HEK293 (cell line): Measurements from ENCODE around the gene UBXN6.

Experiments used
- CTCF ChIA-PET: fragments of 350-600 bp; formaldehyde crosslinking; extraction: SDS; loops from one replicate; lab custom pipeline; 2021; ENCODE audit warnings: antibody characterized with exemption; lab: Yijun Ruan, JAX
- POLR2A ChIA-PET: fragments of 300-600 bp; formaldehyde crosslinking; extraction: SDS; loops from one replicate; lab custom pipeline; 2020; ENCODE audit warnings: antibody characterized with exemption, inconsistent platforms; lab: Yijun Ruan, JAX
- H3K27ac ChIP-seq: fragments of 200-500 bp; sonication (Bioruptor generic); 2 replicates; pipeline ENCODE4 v1.5.1; 2014; ENCODE audit warnings: low read depth, low read length, control low read depth, inconsistent platforms; ENCODE audit errors: extremely low read depth
- H3K36me3 ChIP-seq, 2 experiments: fragments of 200-500 bp in 1 of 2; sonication (Bioruptor generic) in 1 of 2; 1 replicate in 1 of 2; 2 replicates in 1 of 2; pipeline ENCODE4 v1.5.1; 2014 to 2017; ENCODE audit warnings: inconsistent platforms in 2 of 2, low read length in 2 of 2; ENCODE audit not compliant: control insufficient read depth in 2 of 2, insufficient read depth in 1 of 2
- H3K4me1 ChIP-seq: fragments of 200-500 bp; sonication (Bioruptor generic); 2 replicates; pipeline ENCODE4 v1.5.1; 2014; ENCODE audit warnings: mild to moderate bottlenecking, low read length, inconsistent platforms; ENCODE audit not compliant: control insufficient read depth, insufficient read depth
- H3K4me3 ChIP-seq: 2 replicates; pipeline ENCODE4 v1.5.1; 2011; ENCODE audit warnings: low read depth, mild to moderate bottlenecking, control low read depth, low read length, moderate library complexity
- H3K9me3 ChIP-seq: fragments of 200-500 bp; sonication (Bioruptor generic); 2 replicates; pipeline ENCODE4 v1.5.1; 2014; ENCODE audit warnings: low read depth, low read length, inconsistent platforms; ENCODE audit not compliant: control insufficient read depth, insufficient read depth
- FEZF1 ChIP-seq: fragments of 450-650 bp; formaldehyde crosslinking; IDR thresholded peaks from 2 replicates; pipeline ENCODE4 v1.5.1; 2016; ENCODE audit warnings: missing biosample characterization, missing genetic modification characterization
- GLIS1 ChIP-seq: fragments of 450-650 bp; formaldehyde crosslinking; IDR thresholded peaks from 2 replicates; pipeline ENCODE4 v1.5.1; 2016; ENCODE audit warnings: missing biosample characterization, missing genetic modification characterization
- MZF1 ChIP-seq: fragments of 450-650 bp; formaldehyde crosslinking; IDR thresholded peaks from 2 replicates; pipeline ENCODE4 v1.5.1; 2017; ENCODE audit warnings: missing biosample characterization, missing genetic modification characterization, borderline replicate concordance
- SP7 ChIP-seq: fragments of 450-650 bp; formaldehyde crosslinking; IDR thresholded peaks from 2 replicates; pipeline ENCODE4 v1.5.1; 2016; ENCODE audit warnings: missing biosample characterization, missing genetic modification characterization
- TCF7L2 ChIP-seq: IDR thresholded peaks from 2 replicates; pipeline ENCODE4 v1.6.1; 2011; ENCODE audit warnings: low read depth, mild to moderate bottlenecking, inconsistent platforms, low read length, moderate library complexity, borderline replicate concordance
- ZBTB1 ChIP-seq: fragments of 450-650 bp; formaldehyde crosslinking; IDR thresholded peaks from 2 replicates; pipeline ENCODE4 v1.5.1; 2016; ENCODE audit warnings: missing biosample characterization, missing genetic modification characterization
- ZIC2 ChIP-seq: fragments of 450-650 bp; formaldehyde crosslinking; IDR thresholded peaks from 2 replicates; pipeline ENCODE4 v1.5.1; 2016; ENCODE audit warnings: missing biosample characterization, missing genetic modification characterization
- ZNF132 ChIP-seq: fragments of 450-650 bp; formaldehyde crosslinking; IDR thresholded peaks from 2 replicates; pipeline ENCODE4 v1.5.1; 2017; ENCODE audit warnings: missing biosample characterization, missing genetic modification characterization, borderline replicate concordance
- ZNF202 ChIP-seq: fragments of 450-650 bp; formaldehyde crosslinking; IDR thresholded peaks from 2 replicates; pipeline ENCODE4 v1.5.1; 2016; ENCODE audit warnings: missing biosample characterization, missing genetic modification characterization, borderline replicate concordance
- ZNF24 ChIP-seq: fragments of 450-650 bp; formaldehyde crosslinking; IDR thresholded peaks from 2 replicates; pipeline ENCODE4 v1.5.1; 2016; ENCODE audit warnings: missing biosample characterization, missing genetic modification characterization
- ZNF335 ChIP-seq: fragments of 450-650 bp; formaldehyde crosslinking; conservative IDR thresholded peaks from 2 replicates; pipeline ENCODE4 v1.5.1; 2016; ENCODE audit warnings: missing biosample characterization, missing genetic modification characterization
- ZNF341 ChIP-seq: fragments of 450-650 bp; formaldehyde crosslinking; IDR thresholded peaks from 2 replicates; pipeline ENCODE4; 2016; ENCODE audit warnings: low read depth, missing biosample characterization, missing genetic modification characterization
- ZNF37A ChIP-seq: fragments of 450-650 bp; IDR thresholded peaks from 2 replicates; pipeline ENCODE4 v1.5.1; 2018; ENCODE audit warnings: missing biosample characterization, missing genetic modification characterization
- ZNF426 ChIP-seq: fragments of 450-650 bp; formaldehyde crosslinking; IDR thresholded peaks from 2 replicates; pipeline ENCODE4 v1.5.1; 2017; ENCODE audit warnings: missing biosample characterization, missing genetic modification characterization, mild to moderate bottlenecking, inconsistent platforms, moderate library complexity
- ZNF548 ChIP-seq: fragments of 450-650 bp; formaldehyde crosslinking; IDR thresholded peaks from 2 replicates; pipeline ENCODE4 v1.5.1; 2016; ENCODE audit warnings: missing biosample characterization, missing genetic modification characterization
- ZNF596 ChIP-seq: fragments of 450-650 bp; IDR thresholded peaks from 2 replicates; pipeline ENCODE4 v1.5.0; 2018; ENCODE audit warnings: missing biosample characterization, mild to moderate bottlenecking, missing genetic modification characterization, moderate library complexity
- ZNF664 ChIP-seq: fragments of 450-650 bp; formaldehyde crosslinking; IDR thresholded peaks from 2 replicates; pipeline ENCODE4 v1.5.1; 2016; ENCODE audit warnings: missing biosample characterization, missing genetic modification characterization
- ZNF776 ChIP-seq: fragments of 450-650 bp; formaldehyde crosslinking; IDR thresholded peaks from 2 replicates; pipeline ENCODE4 v1.5.0; 2017; ENCODE audit warnings: missing biosample characterization, missing genetic modification characterization, borderline replicate concordance
- ZNF785 ChIP-seq: fragments of 450-650 bp; formaldehyde crosslinking; IDR thresholded peaks from 2 replicates; pipeline ENCODE4 v1.5.1; 2016; ENCODE audit warnings: missing biosample characterization, missing genetic modification characterization
- ZNF792 ChIP-seq: fragments of 450-650 bp; formaldehyde crosslinking; IDR thresholded peaks from 2 replicates; pipeline ENCODE4 v1.5.1; 2016; ENCODE audit warnings: missing biosample characterization, missing genetic modification characterization
- ZXDB ChIP-seq: fragments of 450-650 bp; formaldehyde crosslinking; IDR thresholded peaks from 2 replicates; pipeline ENCODE4 v1.5.1; 2016; ENCODE audit warnings: missing biosample characterization, missing genetic modification characterization
- TF ChIP-seq, protein P1 (sequence below): fragments of 450-650 bp; formaldehyde crosslinking; optimal IDR thresholded peaks from 2 replicates; pipeline ENCODE3; 2016; ENCODE audit warnings: missing biosample characterization, mild to moderate bottlenecking, missing genetic modification characterization
- TF ChIP-seq, protein P2 (sequence below): fragments of 450-650 bp; formaldehyde crosslinking; IDR thresholded peaks from 2 replicates; pipeline ENCODE4 v1.5.1; 2016; ENCODE audit warnings: missing biosample characterization, missing genetic modification characterization
- TF ChIP-seq, protein P3 (sequence below): fragments of 450-650 bp; formaldehyde crosslinking; IDR thresholded peaks from 2 replicates; pipeline ENCODE4 v1.5.1; 2016; ENCODE audit warnings: missing biosample characterization, missing genetic modification characterization
- TF ChIP-seq, protein P4 (sequence below): fragments of 450-650 bp; formaldehyde crosslinking; IDR thresholded peaks from 2 replicates; pipeline ENCODE4 v1.5.1; 2016; ENCODE audit warnings: missing biosample characterization, missing genetic modification characterization

UBXN6 gene

DNA sequence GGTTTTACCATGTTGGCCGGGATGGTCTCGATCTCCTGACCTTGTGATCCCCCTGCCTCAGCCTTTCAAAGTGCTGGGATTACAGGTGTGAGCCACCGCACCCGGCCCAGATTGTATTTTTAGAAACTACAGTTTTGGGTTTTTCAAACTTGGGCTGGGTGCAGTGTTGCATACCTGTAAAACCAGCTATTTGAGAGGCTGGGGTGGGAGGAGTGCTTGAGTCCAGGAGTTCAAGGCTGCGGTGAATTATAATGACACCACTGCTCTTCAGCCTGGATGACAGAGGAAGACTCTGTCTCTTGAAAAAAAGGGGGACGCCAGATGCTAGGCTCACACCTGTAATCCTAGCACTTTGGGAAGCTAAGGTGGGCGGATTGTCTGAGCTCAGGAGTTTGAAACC, 51.0 kb downstream of the UBXN6 start (continued):
- TF ChIP-seq, protein P1, sequence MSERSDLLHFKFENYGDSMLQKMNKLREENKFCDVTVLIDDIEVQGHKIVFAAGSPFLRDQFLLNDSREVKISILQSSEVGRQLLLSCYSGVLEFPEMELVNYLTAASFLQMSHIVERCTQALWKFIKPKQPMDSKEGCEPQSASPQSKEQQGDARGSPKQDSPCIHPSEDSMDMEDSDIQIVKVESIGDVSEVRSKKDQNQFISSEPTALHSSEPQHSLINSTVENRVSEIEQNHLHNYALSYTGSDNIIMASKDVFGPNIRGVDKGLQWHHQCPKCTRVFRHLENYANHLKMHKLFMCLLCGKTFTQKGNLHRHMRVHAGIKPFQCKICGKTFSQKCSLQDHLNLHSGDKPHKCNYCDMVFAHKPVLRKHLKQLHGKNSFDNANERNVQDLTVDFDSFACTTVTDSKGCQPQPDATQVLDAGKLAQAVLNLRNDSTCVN (tag by site-specific recombination): no peak
- TF ChIP-seq TCF7L2 (no peak), ZNF37A (tag by site-specific recombination) (no peak), ZBTB1 (no peak)

DNA sequence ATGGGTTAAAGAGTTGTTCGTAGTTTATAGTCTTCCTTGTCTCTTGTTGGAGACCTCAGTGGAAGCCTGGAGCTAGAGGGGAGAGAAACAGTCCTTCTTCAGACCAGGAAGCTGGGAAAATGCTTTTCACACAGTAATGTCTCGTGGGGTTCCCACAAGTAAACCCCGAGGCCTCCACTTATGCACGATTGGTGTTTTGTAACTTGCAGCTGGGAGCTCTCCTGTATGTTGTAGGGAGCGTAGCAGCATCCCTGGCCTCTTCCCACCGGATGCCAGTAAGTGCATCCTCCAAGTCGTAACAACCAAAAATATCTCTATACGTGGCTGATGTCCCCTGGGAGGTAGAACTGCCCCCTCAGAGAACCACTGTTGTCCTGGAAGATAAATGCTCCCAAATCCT, 51.6 kb downstream of the UBXN6 start:
- Histone ChIP-seq H3K27ac (no peak overlapping the region), H3K9me3 (no peaks in the 10 kb centered on the region), H3K4me3 (no peak overlapping the region), H3K4me1 (no peaks in the 10 kb centered on the region), H3K36me3 (peaks cover 39 to 63% of the 10 kb centered on the region in 2 experiments)
- ChIA-PET CTCF (interaction anchor here (0.6 to 0.7 kb wide), 3 partner anchors 9 to 434 kb away, joined by 3 to 6 read pairs (median 3); no protein-coding TSS in a partner anchor), POLR2A (interaction anchor here (2.4 kb wide), 1 partner anchor 10 kb away, joined by 9 read pairs; no protein-coding TSS in a partner anchor)
- TF ChIP-seq, protein P2, sequence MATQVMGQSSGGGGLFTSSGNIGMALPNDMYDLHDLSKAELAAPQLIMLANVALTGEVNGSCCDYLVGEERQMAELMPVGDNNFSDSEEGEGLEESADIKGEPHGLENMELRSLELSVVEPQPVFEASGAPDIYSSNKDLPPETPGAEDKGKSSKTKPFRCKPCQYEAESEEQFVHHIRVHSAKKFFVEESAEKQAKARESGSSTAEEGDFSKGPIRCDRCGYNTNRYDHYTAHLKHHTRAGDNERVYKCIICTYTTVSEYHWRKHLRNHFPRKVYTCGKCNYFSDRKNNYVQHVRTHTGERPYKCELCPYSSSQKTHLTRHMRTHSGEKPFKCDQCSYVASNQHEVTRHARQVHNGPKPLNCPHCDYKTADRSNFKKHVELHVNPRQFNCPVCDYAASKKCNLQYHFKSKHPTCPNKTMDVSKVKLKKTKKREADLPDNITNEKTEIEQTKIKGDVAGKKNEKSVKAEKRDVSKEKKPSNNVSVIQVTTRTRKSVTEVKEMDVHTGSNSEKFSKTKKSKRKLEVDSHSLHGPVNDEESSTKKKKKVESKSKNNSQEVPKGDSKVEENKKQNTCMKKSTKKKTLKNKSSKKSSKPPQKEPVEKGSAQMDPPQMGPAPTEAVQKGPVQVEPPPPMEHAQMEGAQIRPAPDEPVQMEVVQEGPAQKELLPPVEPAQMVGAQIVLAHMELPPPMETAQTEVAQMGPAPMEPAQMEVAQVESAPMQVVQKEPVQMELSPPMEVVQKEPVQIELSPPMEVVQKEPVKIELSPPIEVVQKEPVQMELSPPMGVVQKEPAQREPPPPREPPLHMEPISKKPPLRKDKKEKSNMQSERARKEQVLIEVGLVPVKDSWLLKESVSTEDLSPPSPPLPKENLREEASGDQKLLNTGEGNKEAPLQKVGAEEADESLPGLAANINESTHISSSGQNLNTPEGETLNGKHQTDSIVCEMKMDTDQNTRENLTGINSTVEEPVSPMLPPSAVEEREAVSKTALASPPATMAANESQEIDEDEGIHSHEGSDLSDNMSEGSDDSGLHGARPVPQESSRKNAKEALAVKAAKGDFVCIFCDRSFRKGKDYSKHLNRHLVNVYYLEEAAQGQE (tag by site-specific recombination): no peak
- peak; percentile 46 for TF ChIP-seq GLIS1

DNA sequence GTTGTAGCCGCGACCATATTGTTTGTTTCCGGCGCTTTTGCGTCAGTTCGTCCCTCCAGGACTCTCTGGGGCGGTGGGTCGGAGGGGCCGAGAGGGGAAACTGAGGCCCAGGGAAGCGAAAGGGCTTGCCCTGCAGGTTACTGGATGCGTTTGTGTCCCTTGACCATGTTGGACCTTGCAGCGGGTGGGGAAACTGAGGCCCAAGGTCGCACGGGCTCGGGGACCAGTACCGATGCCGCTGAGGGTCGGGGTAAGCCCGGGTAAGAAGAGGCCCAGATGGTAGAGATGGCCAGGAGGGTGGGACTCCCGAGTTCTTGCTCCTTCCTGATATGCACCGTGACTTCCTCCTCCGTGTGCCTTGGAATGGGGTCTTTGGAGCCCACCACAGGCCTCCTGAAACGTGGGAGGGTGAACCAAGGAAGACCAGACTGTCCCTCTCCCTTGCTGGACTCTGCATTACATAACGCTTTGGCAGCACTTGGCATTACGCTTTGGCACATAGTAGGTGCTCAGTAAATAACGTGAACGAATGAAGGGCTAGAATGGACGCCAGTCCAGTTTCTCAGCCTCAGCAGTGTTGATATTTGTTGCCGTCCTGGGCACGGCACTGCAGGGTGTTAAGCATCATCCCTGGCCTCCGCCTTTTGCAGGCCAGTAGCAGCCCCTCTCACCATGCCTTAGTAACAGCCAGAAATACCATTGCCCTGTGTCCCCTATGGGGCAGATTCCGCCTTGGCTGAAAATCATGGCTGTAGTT, 54.4 kb downstream of the UBXN6 start:
- Histone ChIP-seq H3K4me3 (peak overlapping the region; percentile 94), H3K27ac (peak overlapping the region; percentile 92), H3K36me3 (peaks cover 17 to 37% of the 10 kb centered on the region in 2 experiments), H3K4me1 (no peaks in the 10 kb centered on the region), H3K9me3 (no peaks in the 10 kb centered on the region)
- ChIA-PET CTCF (no interaction called here), POLR2A (interaction anchor here (1.3 to 1.7 kb wide), 2 partner anchors 37 to 60 kb away, joined by 3 to 14 read pairs; partner anchors contain the start of gene MPND)
- TF ChIP-seq SP7 (tag by site-specific recombination) (0 out of 2 replicates have a peak, but pooled peaks have one; percentile 12), ZNF596 (no peak), ZIC2 (tag by site-specific recombination) (no peak), ZNF132 (tag by site-specific recombination) (no peak), ZNF341 (peak; percentile 35; the same call in 1 of the 2 replicates), ZNF24 (tag by site-specific recombination) (peak; percentile 96), ZNF426 (no peak), ZNF792 (tag by site-specific recombination) (no peak), ZNF548 (tag by site-specific recombination) (no peak), FEZF1 (tag by site-specific recombination) (peak; percentile 37; the same call in 1 of the 2 replicates), ZNF335 (tag by site-specific recombination) (peak; percentile 61), ZNF664 (tag by site-specific recombination) (peak; percentile 99), ZNF785 (tag by site-specific recombination) (no peak), ZNF202 (tag by site-specific recombination) (no peak), ZNF776 (tag by site-specific recombination) (no peak), ZXDB (tag by site-specific recombination) (no peak), MZF1 (tag by site-specific recombination) (0 out of 2 replicates have a peak, but pooled peaks have one; percentile 29)
- TF ChIP-seq, protein P3, sequence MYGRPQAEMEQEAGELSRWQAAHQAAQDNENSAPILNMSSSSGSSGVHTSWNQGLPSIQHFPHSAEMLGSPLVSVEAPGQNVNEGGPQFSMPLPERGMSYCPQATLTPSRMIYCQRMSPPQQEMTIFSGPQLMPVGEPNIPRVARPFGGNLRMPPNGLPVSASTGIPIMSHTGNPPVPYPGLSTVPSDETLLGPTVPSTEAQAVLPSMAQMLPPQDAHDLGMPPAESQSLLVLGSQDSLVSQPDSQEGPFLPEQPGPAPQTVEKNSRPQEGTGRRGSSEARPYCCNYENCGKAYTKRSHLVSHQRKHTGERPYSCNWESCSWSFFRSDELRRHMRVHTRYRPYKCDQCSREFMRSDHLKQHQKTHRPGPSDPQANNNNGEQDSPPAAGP (tag by site-specific recombination): no peak
- TF ChIP-seq, protein P4, sequence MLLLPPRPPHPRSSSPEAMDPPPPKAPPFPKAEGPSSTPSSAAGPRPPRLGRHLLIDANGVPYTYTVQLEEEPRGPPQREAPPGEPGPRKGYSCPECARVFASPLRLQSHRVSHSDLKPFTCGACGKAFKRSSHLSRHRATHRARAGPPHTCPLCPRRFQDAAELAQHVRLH (tag by site-specific recombination): peak; percentile 7; the same call in 1 of the 2 replicates
- TF ChIP-seq, protein P1 (tag by site-specific recombination): peak; percentile 43
